C4-2B (cell line): ENCODE data around the gene KAT2B.

Experiments
- H3K27ac ChIP-seq: fragments of 450-650 bp; 2 replicates; pipeline ENCODE4 v1.5.1; 2017
- ZFX ChIP-seq: fragments of 450-650 bp; IDR thresholded peaks from 2 replicates; pipeline ENCODE4 v1.6.1; 2017
- TF ChIP-seq, protein P1 (sequence below): fragments of 450-650 bp; conservative IDR thresholded peaks from 2 replicates; pipeline ENCODE4 v1.5.1; 2017; ENCODE audit warnings: mild to moderate bottlenecking

The KAT2B gene

DNA sequence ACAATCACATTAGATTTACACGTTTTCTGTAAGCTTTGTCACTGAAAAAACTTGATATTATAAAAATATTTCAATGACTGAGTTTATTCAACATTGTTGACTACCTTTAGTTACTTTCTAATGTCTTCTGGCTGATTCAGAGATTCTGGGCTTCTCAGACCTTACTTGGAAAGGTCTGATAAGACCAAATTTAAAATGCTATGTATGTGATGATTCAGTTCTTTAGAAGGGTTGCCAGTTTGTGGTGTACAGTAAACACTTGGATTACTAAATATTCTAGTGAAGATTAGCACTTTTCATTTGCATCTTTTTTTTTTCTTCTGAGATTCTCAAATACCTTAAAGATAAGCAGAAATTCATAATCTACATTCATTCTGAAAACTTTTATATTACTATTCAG lies 96.0 kb downstream of the KAT2B start:
- no peak for TF ChIP-seq ZFX
- TF ChIP-seq, protein P1, sequence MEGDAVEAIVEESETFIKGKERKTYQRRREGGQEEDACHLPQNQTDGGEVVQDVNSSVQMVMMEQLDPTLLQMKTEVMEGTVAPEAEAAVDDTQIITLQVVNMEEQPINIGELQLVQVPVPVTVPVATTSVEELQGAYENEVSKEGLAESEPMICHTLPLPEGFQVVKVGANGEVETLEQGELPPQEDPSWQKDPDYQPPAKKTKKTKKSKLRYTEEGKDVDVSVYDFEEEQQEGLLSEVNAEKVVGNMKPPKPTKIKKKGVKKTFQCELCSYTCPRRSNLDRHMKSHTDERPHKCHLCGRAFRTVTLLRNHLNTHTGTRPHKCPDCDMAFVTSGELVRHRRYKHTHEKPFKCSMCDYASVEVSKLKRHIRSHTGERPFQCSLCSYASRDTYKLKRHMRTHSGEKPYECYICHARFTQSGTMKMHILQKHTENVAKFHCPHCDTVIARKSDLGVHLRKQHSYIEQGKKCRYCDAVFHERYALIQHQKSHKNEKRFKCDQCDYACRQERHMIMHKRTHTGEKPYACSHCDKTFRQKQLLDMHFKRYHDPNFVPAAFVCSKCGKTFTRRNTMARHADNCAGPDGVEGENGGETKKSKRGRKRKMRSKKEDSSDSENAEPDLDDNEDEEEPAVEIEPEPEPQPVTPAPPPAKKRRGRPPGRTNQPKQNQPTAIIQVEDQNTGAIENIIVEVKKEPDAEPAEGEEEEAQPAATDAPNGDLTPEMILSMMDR: no peak
- no peak overlapping the region for H3K27ac ChIP-seq

DNA sequence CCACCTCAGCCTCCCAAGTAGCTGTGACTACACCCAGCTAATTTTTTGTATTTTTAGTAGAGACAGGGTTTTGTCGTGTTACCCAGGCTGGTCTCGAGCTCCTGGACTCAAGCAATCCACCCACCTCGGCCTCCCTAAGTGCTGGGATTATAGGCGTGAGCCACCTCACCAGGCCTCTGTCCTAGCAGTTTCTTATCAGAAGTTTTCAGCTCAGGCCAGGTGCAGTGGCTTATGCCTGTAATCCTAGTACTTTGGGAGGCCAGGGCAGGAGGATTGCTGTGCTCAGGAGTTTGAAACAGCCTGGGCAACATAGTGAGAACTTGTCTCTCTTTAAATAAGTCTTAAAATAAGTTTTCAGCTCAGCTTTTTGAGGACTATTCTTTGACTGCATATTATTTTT lies 97.4 kb downstream of the KAT2B start:
- no peak overlapping the region for H3K27ac ChIP-seq
- no peak for TF ChIP-seq ZFX
- TF ChIP-seq, protein P1: no peak

DNA sequence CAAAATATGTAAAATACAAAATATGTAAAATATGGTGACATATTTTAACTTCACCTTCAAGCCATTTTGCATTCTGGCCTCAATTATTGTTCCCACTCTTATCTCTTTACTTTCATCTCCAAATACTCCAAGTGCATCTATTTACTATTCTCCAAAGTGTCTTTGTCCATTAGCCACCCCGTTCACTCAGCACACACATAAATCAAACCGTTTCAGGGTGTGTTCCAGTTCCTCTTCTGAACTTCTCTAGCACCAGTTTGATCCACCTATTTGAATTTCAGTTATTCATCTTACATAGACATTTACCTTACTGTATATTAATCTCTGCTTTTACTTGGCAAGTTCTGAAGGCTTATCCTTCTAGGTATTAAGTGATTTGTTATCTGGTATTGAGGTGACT lies 100.6 kb downstream of the KAT2B start:
- H3K27ac ChIP-seq: no peak overlapping the region
- TF ChIP-seq ZFX: no peak
- TF ChIP-seq, protein P1: no peak

DNA sequence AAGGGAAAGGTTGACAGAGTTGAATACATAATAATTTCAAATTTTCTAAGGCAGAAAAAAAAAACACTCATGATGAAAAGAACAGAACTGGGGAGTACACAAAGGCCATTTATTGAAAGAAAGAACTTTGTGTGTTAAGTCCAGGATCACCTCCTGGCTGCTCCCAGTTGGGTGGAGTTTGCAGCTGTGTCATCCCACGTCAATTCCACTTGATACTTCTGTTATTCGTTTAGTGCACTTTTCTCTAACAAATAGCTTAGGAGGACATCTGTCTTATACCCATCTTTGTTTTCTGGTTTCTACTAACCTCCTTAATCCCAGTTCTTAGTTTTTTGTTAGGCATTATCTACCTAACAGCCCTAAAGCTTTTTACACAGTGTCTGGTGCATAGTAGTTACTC lies 101.1 kb downstream of the KAT2B start:
- H3K27ac ChIP-seq: no peak overlapping the region
- TF ChIP-seq ZFX: no peak
- TF ChIP-seq, protein P1: no peak

DNA sequence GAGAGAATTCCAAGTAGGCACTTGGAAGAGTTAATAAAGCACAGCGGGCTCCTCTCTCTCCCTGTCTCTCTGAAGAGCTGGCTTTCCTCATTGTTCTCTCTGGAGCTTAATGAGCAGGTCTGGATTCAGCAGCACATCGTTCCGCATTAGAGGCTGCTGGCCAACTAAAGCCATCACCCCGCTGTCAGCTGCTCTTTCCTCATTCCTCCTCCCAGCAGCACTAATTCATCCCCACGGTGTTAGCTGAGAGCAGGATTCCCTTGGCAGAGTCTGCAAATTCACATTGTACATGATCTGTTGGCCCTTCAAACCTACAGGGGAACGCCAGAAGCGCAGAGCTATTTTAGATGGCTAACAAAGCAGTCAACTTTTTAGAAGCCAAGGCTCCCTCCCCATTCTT lies 101.6 kb downstream of the KAT2B start:
- no peak for TF ChIP-seq ZFX
- TF ChIP-seq, protein P1: no peak
- H3K27ac ChIP-seq: no peak overlapping the region

DNA sequence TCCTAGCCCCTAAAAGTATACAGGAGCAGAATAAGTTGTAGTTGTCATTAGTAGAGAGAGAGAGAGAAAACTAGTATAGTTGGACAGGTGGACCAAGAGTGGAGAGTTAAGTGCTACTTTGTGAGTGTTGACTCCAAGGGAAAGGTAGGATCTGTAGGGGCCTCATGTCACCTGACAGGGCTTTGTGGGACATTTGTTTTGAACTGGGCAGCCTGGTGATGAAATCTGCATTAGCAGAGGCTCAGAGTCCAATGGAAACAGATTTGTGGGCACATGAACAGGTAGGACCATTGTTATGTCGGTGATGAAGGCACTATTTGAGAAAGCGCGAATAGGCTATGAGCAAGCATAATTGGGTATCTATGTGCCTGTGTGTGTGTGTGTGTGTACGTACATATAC lies 102.3 kb downstream of the KAT2B start:
- TF ChIP-seq ZFX: no peak
- TF ChIP-seq, protein P1: no peak
- no peak overlapping the region for H3K27ac ChIP-seq

DNA sequence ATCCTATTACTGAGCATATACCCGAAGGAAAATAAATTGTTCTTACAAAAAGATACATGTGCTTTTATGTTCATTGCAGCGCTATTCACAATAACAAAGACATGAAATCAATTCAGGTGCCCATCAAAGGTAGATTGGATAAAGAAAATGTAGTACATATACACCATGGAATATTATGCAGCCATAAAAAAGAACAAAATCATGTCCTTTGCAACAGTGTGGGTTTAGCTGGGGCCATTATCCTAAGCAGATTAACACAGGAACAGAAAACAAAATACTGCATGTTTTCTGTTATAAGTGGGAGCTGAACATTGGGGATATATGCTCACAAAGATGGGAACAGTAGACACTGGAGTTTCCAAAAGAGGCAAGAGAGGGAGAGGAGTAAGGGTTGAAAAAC lies 103.3 kb downstream of the KAT2B start:
- H3K27ac ChIP-seq: no peak overlapping the region
- TF ChIP-seq ZFX: no peak
- TF ChIP-seq, protein P1: no peak
